Bone marrow (tissue), 2 donors: ENCODE measurements around the gene ACTC1.

Experiments
- DNase-seq, 2 donors: peaks; one replicate each; lab custom pipeline; 2025; lab: John Stamatoyannopoulos, UW

Gene ACTC1

DNA sequence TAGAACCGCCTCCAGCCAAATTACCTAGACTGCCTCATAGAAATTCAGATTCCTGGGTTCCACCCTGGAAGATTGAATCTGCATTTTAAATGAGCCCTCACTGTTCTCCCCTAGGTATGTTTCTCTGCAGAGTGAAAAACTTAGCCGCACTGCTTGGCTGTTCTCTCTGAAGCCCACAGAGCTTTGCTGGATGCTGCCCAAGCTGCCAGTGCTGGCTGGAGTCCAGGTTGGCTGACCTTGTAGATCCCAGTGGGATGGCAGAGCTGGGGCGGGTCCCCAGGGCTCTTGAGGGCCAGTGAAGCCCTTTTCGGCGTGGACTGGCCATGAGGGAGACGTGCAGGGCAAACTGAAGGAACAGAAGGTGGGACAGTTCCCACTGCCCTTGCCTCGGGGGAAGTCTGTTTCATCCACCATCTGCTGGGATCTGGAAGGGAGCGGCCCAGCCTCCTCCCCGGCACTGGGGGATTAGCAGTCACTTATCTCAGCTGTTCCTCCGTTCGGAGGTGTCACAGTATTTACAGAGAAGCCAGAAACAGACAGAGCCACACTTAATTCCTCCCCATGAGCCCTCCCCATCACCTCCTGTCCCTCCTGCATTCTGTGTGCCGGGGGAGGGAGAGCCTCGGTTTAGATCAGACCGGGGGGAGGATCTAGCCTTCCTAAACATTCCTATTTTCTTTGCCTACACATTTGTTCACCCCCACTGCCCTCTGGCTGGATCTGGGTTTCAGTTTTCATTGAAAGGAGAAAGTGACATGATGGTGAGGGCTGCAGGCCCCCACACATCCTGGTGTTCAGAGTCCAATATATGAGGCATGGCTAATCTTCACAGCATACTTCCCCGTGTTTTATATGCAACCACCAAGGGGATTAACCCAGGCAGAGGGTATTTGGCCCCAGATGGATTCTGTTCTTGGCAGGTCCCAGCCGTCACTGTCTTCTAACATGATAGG lies 4.1 kb upstream of the ACTC1 start:
- DNase-seq: no peak

DNA sequence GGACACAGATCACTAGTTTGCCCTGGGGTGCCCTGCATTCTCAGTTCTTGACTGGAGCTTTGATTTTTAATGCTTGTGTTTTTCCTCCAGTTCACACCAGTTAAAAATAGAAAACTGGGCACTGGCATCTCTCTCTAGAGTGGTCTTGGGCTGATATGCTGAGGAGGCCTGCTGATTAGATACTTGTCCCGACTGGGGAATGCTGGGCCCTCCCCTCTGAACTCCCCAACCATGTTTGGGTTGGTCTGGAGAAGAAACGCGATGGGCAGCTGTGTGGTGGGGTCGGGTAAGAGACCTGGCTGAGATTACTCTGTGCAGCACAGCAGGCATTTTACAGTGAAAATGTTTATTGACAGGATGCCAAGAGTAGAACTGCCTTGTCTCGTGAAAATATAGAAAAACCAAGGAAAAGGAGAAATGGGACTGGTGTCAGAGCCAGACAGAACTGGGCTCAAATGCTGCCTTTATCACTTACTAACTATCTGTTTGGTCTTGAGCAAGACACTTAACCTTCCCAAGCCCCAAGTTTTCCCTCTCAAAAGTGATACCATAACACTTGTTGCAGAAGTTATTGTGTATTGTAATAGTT lies 1.6 kb upstream of the ACTC1 start:
- no peak for DNase-seq

DNA sequence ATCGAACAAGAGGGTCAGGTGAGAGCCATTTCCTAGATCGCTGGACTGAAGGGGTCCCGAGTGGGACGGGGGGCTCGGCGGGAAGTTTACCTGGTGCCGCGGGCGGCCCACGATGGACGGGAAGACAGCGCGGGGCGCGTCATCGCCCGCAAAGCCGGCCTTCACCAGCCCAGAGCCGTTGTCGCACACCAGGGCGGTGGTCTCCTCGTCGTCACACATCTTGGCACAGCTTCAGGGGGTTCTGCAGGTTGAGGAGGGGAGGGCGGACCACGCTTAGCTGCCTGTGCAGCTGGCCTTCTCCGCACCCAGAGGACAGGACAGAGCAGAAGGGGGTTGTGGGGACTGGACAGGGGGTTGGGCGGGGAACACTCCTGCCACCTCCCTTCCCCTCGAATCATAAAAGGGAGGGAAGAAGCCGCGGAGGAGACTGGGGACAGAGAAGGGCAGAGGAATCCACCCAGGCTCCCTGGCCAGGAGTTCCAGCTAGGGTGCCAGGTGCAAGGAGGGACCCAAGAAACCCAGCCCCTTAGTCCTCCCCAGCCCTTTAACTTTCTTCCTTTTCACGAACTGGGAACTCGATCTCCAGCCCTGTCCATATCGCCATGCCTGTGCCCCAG lies 651 bp downstream of the ACTC1 start:
- no peak for DNase-seq

DNA sequence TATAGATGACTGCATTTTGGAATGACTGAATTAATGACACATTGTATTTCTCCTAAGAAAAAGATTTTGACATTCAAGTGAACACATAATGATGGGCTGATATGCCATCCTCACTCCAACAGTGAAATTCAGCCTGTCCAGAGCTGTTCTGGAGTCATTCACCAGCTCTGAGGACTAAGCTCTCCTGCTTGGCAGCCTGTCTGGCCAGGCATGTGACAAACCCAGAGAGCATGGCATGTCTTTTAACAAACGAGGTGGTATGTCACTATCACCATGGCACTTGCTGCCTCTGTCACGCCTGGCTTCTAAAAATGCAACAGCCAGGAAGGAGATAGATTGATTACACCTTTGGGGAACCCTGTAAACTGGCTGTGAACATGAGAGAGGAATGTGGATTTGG lies 1.4 kb downstream of the ACTC1 start:
- DNase-seq: no peak

DNA sequence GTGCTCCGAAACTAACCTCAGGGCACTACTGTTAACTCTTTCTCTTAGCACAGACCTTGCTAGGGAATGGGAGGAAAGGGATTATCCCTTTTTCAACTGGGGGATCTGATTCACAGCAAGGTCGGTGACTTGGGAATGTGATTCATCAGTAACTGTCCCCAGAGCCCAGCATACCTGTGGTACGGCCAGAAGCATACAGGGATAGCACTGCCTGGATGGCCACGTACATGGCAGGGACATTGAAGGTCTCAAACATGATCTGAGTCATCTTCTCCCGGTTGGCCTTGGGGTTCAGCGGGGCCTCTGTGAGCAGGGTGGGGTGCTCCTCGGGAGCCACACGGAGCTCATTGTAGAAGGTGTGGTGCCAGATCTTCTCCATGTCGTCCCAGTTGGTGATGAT lies 2.3 kb downstream of the ACTC1 start:
- no peak for DNase-seq

DNA sequence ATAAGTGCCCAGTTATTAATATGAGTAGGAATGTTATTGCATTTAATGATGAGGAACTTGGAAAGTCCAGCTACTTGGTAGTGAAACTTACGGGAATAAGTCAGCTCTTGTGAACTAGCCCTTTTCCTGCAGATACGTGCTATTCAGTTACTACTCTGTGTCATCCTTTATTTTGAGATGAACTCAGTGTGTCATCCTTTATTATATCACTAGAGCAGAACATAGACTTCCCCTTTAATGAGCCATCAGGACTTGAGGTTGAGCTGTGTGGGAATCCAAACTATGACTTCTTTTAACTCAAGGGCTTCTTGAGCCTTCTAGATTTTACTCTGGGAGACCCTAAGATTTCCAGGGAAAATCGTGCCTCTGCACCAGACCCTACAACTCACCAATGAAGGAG lies 3.6 kb downstream of the ACTC1 start:
- no peak for DNase-seq

DNA sequence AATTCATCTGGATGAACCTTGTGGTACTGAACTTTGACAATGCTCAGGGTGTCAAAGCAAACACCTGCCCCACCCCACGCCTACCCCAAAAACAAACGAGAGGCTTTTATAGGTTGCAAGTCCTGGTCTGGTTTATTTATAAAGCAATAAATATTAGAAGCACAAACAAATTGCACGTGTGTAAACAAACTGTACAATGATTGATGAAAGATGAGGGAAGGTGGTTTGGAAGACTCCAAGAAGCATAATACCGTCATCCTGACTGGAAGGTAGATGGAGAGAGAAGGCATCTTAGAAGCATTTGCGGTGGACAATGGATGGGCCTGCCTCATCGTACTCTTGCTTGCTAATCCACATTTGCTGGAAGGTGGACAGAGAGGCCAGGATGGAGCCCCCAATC lies 5.2 kb downstream of the ACTC1 start:
- no peak for DNase-seq

DNA sequence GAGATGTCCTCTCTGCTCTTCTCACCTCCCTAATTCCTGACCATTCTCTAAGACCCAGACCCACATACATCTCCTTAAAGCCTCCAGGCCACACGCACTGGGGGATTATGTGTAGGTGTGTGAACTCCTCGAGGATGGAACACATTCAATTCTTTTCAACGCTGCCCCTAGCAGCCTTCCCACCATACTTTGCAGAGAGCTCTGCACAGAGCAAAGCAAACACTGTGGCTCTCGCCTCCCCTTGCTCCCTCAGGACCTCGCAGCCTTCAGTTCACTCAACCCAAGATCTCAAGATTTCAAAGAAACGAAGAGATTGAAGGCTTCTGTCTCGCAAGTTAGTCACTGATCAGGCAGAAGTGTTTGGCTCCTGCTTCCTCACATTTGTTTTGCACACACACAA lies 6.0 kb downstream of the ACTC1 start:
- DNase-seq: no peak

DNA sequence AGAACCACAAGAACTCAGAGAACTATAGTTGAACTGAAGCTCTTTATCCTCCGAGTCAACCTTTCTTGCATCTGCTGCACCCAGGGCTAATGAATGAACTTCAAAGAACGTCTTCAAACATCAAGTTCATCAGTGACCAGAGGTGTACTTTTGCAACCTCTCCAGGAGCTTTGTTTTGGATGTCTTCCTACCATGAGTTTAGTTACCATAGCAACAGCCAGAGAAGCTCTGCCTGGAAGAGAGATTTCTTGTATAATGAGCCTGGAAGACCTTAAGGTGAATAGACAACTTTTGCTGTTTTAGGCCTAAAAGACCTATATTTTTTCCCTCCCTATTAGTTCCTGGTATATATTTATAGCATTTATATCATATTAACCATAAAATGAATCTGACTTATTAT lies 9.1 kb downstream of the ACTC1 start:
- DNase-seq: no peak

DNA sequence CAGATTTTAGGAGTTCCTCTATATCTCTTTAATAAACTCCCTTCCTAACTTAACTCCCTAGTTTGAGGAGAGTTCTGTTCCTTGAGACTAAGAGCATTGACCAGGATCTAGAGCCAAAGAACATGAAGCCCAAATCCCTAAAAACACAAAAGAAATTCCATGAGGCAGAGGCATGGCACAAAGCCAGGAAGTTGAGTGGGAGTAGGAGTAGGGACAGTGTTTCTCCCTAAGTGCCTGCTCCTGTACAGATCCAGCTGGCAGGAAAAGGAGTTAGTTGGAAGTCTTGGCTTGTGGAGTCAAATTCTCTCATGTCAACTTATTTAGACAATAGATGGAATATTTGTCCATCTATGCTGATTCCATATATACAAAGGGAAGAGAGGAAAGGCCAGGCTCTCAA lies 11.4 kb downstream of the ACTC1 start:
- no peak for DNase-seq

DNA sequence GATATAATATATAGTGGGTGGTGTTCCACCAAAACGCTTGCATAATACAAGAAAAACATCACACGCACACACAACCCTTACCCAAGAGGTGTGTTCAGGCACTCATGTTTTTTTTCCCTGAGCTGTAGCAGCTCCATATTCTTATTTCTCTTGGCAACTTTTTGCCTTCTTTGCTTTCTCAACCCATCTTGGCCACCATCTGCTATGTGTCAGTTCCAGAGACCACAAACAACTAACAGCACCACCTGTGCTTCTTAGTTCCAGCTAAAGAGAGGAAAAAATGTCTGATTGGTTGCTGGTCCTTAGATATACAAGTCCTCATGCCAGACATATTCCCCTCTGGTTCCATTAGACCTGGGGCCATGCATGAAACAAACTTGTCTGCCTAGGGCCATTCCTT lies 11.9 kb downstream of the ACTC1 start:
- DNase-seq: no peak

DNA sequence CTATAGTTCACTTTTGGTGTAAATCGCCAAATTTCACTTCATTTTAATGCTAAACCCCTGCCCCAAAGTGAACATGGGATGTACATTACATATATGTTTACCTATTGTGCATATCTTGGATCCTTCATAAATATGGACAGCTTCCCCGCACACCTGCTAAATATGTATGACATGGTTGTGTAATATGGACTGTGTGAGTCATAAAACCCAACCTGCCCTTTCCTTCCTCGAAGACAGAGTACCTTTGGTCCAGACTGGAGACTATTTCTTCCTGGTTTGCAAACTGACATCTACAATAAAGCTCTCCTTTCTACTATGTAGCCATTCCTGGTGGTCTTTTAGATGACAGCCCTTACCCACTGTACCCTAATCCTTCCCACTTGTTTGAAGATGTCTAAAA lies 12.4 kb downstream of the ACTC1 start:
- no peak for DNase-seq

DNA sequence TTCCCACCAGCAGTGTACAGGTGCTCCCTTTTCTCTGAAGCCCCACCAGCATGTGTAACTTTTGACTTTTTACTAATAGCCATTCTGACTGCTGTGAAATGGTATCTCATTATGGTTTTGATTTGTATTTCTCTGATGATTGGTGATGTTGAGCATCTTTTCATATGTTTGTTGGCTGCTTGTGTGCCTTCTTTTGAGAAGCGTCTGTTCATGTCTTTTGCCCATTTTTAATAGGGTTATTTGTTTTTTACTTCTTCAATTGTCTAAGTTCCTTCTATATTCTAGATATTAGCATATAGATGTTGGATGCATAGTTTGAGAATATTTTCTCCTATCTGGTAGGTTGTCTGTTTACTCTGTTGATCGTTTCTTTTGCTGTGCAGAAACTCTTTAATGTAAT lies 14.6 kb downstream of the ACTC1 start:
- no peak for DNase-seq

DNA sequence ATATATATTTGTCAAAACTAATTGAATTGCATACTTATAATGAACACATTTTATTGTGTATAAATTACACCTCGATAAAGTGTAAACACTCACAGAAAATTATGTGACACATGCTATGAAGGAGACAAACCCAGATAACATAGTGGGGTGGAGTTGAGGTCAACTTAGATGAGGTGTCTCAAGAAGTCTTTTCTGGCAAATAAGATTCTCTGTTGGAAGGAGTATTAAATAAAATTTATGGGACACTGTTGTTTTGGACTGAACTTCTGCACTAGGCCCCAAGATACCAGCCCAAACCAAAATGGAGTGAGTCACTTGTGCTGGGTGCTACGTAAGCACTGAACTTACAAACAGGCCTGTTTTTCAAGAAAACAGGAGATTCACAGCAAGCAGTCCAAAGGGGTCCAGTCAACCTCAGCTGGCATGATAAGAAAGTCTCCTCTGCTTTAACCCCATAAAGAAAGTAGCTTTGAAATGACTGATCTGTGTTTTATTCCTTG lies 18.7 kb downstream of the ACTC1 start:
- DNase-seq: no peak

DNA sequence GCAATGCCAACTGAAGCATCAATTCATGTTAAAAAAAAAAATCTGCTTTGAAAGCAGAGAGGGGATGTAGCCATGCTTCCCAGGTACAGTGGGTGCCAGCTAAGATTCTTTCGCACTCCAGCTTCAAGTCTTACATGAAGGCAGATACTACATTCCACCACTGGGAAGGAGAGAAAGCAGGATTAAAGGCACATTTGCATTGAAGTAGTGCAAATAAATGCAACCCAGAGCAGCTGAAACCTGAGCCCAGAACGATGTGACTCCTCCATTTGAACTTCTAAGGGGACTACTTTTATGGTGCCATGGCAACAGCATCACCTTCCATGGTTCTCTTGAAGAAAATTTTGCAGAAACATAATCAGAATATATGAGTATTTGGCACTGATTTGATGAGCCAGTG lies 21.4 kb downstream of the ACTC1 start:
- no peak for DNase-seq

DNA sequence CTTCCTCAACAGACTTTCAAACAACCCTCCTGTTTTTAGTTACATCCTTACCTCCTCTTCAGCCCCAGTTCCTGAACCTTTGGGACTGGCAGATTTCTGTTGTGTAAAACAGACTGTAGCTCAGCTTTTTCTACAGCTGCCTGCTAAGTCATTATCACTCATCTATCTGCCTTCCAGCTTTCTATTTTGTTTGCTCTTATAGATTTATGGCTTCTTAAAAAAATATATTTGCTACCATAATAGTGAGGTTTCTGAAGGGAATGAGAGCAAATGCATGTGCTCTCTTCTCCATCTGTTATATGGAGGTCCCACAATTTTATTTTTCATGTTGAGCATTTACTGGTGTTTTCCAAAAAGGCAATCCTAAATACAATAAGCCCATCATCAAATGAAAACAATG lies 22.3 kb downstream of the ACTC1 start:
- DNase-seq: no peak

DNA sequence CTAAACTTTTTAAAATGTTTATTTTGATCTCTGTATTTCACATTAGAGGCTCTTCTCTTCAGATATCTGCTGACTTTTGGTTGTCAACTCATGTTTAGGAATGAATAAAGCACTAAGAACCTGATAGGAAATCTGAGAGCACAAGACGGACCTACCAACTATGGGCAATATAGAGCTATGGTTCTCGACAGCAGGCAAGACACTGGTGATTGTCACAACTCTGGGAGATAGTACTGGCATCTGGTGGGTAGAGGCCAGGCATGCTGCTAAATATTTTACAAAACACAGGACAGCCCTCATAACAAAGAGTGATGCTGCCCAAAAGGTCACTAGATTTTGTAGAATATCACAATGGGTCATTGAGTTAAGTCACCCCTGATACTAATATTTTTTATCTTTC lies 23.0 kb downstream of the ACTC1 start:
- DNase-seq: no peak

DNA sequence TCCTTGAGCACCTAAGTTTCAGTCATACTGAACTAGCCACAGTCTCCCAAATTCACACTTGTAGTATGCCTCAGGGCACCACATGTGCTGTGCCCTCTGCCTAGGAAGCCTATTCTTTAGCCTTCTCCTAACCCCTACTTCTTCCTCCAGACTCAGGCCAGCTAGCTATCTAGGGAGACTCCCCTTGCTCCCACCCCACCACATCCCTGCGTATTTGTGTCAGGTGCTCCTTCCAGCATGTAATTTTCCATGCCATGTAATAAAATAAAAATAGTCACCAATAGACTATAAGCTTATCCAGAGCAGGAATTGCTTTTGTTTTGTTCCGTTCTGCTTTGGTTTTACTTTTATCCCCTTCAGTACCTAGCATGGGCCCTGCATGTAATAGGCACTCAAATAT lies 25.6 kb downstream of the ACTC1 start:
- DNase-seq: no peak

DNA sequence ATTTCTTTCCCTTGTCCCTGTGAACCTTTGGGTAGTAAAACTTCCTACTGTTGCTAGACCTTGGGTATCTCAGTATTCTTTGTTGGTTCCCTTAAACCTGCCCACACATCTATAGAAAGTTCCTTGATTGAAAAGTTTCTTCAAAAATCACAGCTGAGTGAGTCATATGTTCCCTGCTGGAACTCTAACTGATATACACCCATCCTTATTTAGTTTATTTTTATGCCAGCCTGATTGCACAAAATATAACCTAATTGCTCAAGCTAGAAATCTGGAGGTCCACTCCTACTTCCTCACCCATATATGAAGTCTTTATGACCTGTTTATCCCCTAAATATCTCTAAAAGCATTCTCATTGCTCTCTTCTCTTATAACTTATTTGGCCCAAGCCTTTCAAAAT lies 26.8 kb downstream of the ACTC1 start:
- DNase-seq: no peak

DNA sequence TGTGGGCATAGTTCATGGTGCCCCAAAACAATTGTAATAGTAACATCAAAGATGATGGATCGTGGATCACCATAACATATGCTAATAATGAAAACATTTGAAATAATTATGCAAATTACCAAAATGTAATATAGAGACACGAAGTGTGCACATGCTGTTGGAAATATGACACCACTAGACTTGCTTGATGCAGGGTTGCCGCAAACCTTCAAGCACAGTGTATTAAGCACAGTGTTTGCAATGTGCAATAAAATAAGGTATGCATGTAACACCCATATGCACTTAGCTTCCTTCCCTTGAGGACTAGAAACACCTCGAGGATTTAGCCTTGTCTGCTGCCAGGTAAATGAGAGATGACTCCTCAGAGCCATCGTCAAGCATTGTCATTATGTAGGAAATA lies 29.6 kb downstream of the ACTC1 start:
- no peak for DNase-seq

DNA sequence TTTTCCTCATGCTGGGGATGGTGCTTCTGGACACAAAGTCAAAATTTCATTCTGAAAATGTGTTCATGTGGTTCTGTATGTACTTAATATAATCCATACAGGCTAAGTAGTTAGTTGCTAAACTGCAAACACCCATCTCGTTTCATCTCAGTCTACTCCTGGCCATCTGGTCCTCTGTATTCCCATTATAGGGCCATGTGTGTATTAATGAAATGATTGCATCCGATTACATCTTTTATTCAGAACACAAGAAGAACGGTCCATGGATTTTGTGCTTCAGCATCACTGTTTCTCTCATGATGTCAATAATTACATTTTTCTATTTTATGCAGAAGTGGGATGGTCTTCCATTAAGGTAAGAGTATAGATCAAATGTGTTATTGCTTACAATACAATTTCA lies 34.4 kb downstream of the ACTC1 start:
- no peak for DNase-seq

DNA sequence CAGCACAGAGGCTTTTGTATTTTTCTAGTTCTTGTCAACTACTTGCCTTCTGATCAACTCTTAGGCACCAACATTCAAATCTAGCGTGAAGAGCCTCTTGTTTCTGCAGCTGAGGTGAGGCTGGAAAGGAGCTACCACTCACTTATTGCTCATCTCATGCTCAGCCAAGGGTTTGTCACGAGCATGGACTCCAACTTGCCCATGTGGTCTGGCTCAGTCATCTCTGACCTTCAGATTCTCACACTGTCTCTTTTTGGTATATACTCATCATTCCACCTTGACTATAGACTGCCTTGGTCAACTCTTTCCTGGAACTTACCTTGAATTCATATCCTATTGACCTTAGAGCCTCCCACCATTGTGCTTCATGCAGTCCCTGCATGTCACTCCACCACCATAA lies 35.4 kb downstream of the ACTC1 start:
- DNase-seq: no peak

DNA sequence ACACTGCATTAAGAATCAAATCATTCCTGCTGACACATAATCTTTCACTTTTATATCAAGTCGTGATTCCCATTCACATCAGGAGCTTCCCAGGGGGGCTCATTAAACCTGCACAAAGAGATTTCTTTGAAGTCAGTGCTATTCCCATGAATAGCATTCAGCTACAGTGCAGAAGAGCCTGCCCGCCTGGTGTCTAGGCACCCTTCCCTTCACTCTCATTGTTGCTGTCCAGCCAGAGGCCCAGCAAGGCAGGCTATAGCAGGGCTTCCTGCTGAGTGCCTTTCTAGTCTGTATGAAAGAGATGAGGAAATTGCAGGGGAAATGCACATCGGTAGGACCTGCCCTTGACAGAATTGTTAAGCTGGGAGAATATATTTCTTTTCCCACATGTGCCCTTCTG lies 36.0 kb downstream of the ACTC1 start:
- DNase-seq: no peak
